HG03558 (cell line): ENCODE measurements around the gene ZFYVE1.
"Not testable (repeated sequence)": the region's sequence is repeated elsewhere in the genome, so short reads cannot be mapped to it uniquely, and the experiment has no call there.

Experiments
- ATAC-seq: cut with Tn5 transposase; IDR thresholded peaks from one replicate; pipeline ENCODE4 v1.9.1; 2021; ENCODE audit warnings: moderate number of reproducible peaks; ENCODE audit not compliant: unreplicated experiment; ENCODE audit errors: extremely low read depth

ZFYVE1 gene

GRCh38 chr14:73004641-73005040 lies 22.3 kb downstream of the ZFYVE1 start:
- not testable (repeated sequence) for ATAC-seq

- no peak for ATAC-seq
Observed at GRCh38 chr14:73003681-73004080, 23.2 kb downstream of the ZFYVE1 start.

GRCh38 chr14:73000073-73000472 lies 26.8 kb downstream of the ZFYVE1 start:
- no peak for ATAC-seq

GRCh38 chr14:72999316-72999715 lies 27.6 kb downstream of the ZFYVE1 start:
- no peak for ATAC-seq

- no peak for ATAC-seq
Observed at GRCh38 chr14:72998252-72998903, 28.5 kb downstream of the ZFYVE1 start.

GRCh38 chr14:72996916-72997315 lies 30.0 kb downstream of the ZFYVE1 start:
- ATAC-seq: no peak

GRCh38 chr14:72990171-72990570 lies 36.7 kb downstream of the ZFYVE1 start:
- no peak for ATAC-seq

GRCh38 chr14:72986857-72987256 lies 40.0 kb downstream of the ZFYVE1 start:
- ATAC-seq: no peak

GRCh38 chr14:72986214-72986613 lies 40.7 kb downstream of the ZFYVE1 start:
- no peak for ATAC-seq

GRCh38 chr14:72982146-72982708 lies 44.7 kb downstream of the ZFYVE1 start:
- no peak for ATAC-seq

- ATAC-seq: no peak
Observed at GRCh38 chr14:72980863-72981262, 46.0 kb downstream of the ZFYVE1 start.

GRCh38 chr14:72978856-72979255 lies 48.0 kb downstream of the ZFYVE1 start:
- no peak for ATAC-seq

- no peak for ATAC-seq
Observed at GRCh38 chr14:72975770-72976169, 51.1 kb downstream of the ZFYVE1 start.

- no peak for ATAC-seq
Observed at GRCh38 chr14:72974661-72975060, 52.2 kb downstream of the ZFYVE1 start.

GRCh38 chr14:72970824-72971434 lies 56.0 kb downstream of the ZFYVE1 start:
- no peak for ATAC-seq

- ATAC-seq: no peak
Observed at GRCh38 chr14:72970058-72970630, 56.8 kb downstream of the ZFYVE1 start.

GRCh38 chr14:72968316-72968715 lies 58.6 kb downstream of the ZFYVE1 start:
- ATAC-seq: no peak

GRCh38 chr14:72966038-72966437 lies 60.9 kb downstream of the ZFYVE1 start:
- ATAC-seq: no peak

GRCh38 chr14:72965249-72965648 lies 61.7 kb downstream of the ZFYVE1 start:
- ATAC-seq: no peak

GRCh38 chr14:72962829-72963312 lies 64.0 kb downstream of the ZFYVE1 start:
- no peak for ATAC-seq

GRCh38 chr14:72962336-72962754 lies 64.6 kb downstream of the ZFYVE1 start:
- not testable (repeated sequence) for ATAC-seq
